Heart left ventricle (tissue), 16 donors: Measurements from ENCODE around the gene SDHC. TPM values are rescaled to one million over a fixed set of nuclear protein-coding genes. Genes with fewer than 3 reads are reported as not detected.

Experiments
- ATAC-seq, 4 donors: fragments of 200-7000 bp; cut with Tn5 transposase; one replicate each; pipeline ENCODE4 v1.9.1; 2020 to 2022; ENCODE audit warnings: moderate library complexity in 4 of 4, mild to moderate bottlenecking in 3 of 4, moderate number of reproducible peaks in 1 of 4
- DNase-seq, 5 donors: peaks; one replicate each; pipeline ENCODE4 v3.0.0-alpha.2; 2020
- H3K27ac ChIP-seq, 12 donors: fragments of 200-600 bp; sonication (generic) in 4 of 12; one replicate each; pipeline versions ENCODE4 v1.5.0 to v1.8.0; 2016 to 2022; ENCODE audit warnings: mild to moderate bottlenecking in 2 of 12
- H3K27me3 ChIP-seq, 9 donors: fragments of 200-600 bp; sonication (generic) in 2 of 9; one replicate each; pipeline versions ENCODE4 v1.5.1 to v1.8.0; 2016 to 2022; ENCODE audit warnings: mild to moderate bottlenecking in 3 of 9
- H3K36me3 ChIP-seq, 9 donors: fragments of 200-600 bp; sonication (generic) in 2 of 9; one replicate each; pipeline versions ENCODE4 v1.5.0 to v1.8.0; 2018 to 2022; ENCODE audit warnings: mild to moderate bottlenecking in 2 of 9
- H3K4me1 ChIP-seq, 12 donors: fragments of 200-600 bp; sonication (generic) in 4 of 12; one replicate each; pipeline versions ENCODE4 v1.5.0 to v1.8.0; 2016 to 2022; ENCODE audit warnings: mild to moderate bottlenecking in 3 of 12
- H3K4me3 ChIP-seq, 12 donors: fragments of 200-600 bp; sonication (generic) in 4 of 12; one replicate each; pipeline versions ENCODE4 v1.5.0 to v1.8.0; 2017 to 2022; ENCODE audit warnings: mild to moderate bottlenecking in 9 of 12, moderate library complexity in 4 of 12
- H3K9me3 ChIP-seq, 12 donors: fragments of 200-600 bp; sonication (generic) in 4 of 12; one replicate each; pipeline versions ENCODE4 v1.5.0 to v1.8.0; 2016 to 2022; ENCODE audit warnings: mild to moderate bottlenecking in 1 of 12
- CTCF ChIP-seq, 12 donors: fragments of 200-600 bp; sonication (generic) in 4 of 12; IDR thresholded peaks; one replicate each; pipeline versions ENCODE4 v1.5.0 to v1.8.0; 2018 to 2022; ENCODE audit warnings: antibody characterized with exemption in 12 of 12, mild to moderate bottlenecking in 5 of 12
- POLR2A ChIP-seq, 2 donors: fragments of 450-650 bp; IDR thresholded peaks; one replicate each; pipeline ENCODE4 v1.6.1; 2017; ENCODE audit warnings: antibody characterized with exemption in 2 of 2, mild to moderate bottlenecking in 2 of 2, moderate library complexity in 2 of 2
- WGBS, 4 donors: extraction: QIAGEN DNeasy Blood & Tissue Kit in 2 of 4; methylation state at CpG; one replicate each; pipeline versions ENCODE4 v1.1.5 to v1.1.7; 2013 to 2018; 5-methylcytosine and 5-hydroxymethylcytosine counted together
- intact Hi-C, 10 donors: fragments of 100-400 bp; cut with DNase I; formaldehyde crosslinking; loops; one replicate each; pipeline versions ENCODE4 v1.11.1 to v1.14.2; 2022
- long read RNA-seq, 3 donors: library from polyadenylated mRNA; unstranded; transcript quantifications; one replicate each; pipeline ENCODE4 v2.0.0, GENCODE V29; 2020 to 2021
- polyA plus RNA-seq, 2 donors: library from polyadenylated mRNA; stranded (reverse); fragments of 200-250 nt; gene quantifications; one replicate each; pipeline ENCODE4 v1.2.3, GENCODE V29; 2013
- total RNA-seq, 9 donors: library from RNA; depleted of rRNA in 2 of 9; stranded (reverse); fragments of >200 nt in 2 of 9; fragmentation: NEBNext Ultra II Directional in 3 of 9; extraction: Animal tissue kit (Norgen Biotek cat#: 25700) in 3 of 9; gene quantifications; one replicate each; pipeline versions ENCODE4 v1.1.0 to v1.2.4, GENCODE V29; 2016 to 2023
- donor health status: ischemic (EF 13 %, LVEDD 7.1; RV severe dilation, severe dysfunction).
- donor health status: healthy with polysubstance abuse.
- donor health status: DM: no; HTN: yes; CAD: no.
- donor health status: DM: no; HTN: no; CAD: no.
- donor health status: ischemic (EF 25% LVEDD 6.9; RV normal size, moderate dysfunction).
- donor health status: ischemic (EF 25% LVEDD 5.7; RV mildly dilated, moderate dysfunction).
- donor health status: healthy.
- donor health status: DM: yes; HTN: yes; CAD: no.
- donor health status: ischemic (EF 35%, LVEDD 5.7; RV mildly dilated, moderate dysfunction).
- donor health status: nonischemic (EF 11% LVEDD 7.7; RV severe dilation, severe dysfunction).
- donor health status: DM: yes; HTN: yes; CAD: no.
- donor health status: PGD.
- donor health status: ischemic (EF 29% LVEDD 5.4; RV normal size, mild dysfunction).
- donor health status: nonischemic (EF 23%, LVEDD 6.1; RV moderate dilation, normal function).

The SDHC gene, protein sequence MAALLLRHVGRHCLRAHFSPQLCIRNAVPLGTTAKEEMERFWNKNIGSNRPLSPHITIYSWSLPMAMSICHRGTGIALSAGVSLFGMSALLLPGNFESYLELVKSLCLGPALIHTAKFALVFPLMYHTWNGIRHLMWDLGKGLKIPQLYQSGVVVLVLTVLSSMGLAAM
- 100 to 1,000 TPM; 113 to 408 (median 314) TPM for total RNA-seq
- 100 to 1,000 TPM in 1 of 2 donors, 10 to 100 TPM in 1; 50.6 to 256 TPM for polyA plus RNA-seq
- long read RNA-seq, donor 1, full-length matches to known transcripts = 24 of 48 reads
- long read RNA-seq, donor 1, partial matches to known transcripts = 5 of 48 reads
- long read RNA-seq, donor 1, other reads (novel, unspliced or antisense) = 19 of 48 reads
- long read RNA-seq, donor 2, full-length matches to known transcripts = 98 of 126 reads
- long read RNA-seq, donor 2, partial matches to known transcripts = 16 of 126 reads
- long read RNA-seq, donor 2, other reads (novel, unspliced or antisense) = 12 of 126 reads
- long read RNA-seq, donor 3, full-length matches to known transcripts = 28 of 47 reads
- long read RNA-seq, donor 3, partial matches to known transcripts = 5 of 47 reads
- long read RNA-seq, donor 3, other reads (novel, unspliced or antisense) = 14 of 47 reads

DNA sequence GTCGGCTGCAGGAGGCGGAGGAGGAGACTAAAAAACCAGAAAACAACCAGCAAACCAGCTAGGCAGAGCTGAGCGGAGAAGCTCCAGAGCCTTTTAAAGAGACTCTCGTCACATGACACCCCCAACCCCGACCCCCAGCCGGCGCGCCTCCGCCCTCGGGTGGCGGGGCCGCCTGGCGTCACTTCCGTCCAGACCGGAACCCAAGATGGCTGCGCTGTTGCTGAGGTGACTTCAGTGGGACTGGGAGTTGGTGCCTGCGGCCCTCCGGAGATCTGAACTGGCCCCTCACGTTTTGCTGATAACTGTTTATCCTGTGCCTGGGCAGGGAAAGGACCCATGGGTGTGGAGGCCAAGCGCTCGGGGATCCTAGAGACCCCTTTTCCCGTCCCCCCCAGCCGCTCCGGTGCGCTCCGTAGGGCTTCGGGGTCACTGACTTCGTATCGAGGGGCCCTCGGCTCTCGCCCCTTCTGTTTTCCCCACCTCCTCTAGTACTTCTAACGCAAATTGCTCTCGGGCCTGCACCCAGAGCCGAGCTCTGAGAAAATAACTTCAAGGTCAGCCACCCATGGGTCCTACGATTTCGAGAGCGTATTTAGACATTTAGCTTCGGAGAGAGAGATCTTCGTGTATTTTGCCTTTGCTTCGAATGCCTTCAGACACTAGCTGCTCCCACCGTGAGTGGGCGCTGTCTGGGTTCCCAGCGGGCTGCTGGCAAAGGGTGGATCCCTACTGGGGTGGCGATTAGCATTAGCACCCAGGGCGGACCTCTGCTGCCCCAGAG is at the start of gene SDHC:
TSS of gene SDHC (plus strand) at position 181 of the 781 bp plus-strand sequence. CDS start at position 206, 25 bp downstream.
- DNase-seq = peak; percentile 90 to 95 (median 91)
- intact Hi-C loops = loop anchor here in 5 of 10 donors (2.0 to 10.0 kb wide), 5 partner anchors 50 to 90 kb away; partner anchors contain the start of genes TOMM40L (in 5 of the 5), APOA2 (in 1 of the 5) and CFAP126 (in 1 of the 5)

GRCh38 chr1:161265305-161265704 is 48.9 kb upstream of the SDHC start:
- Histone ChIP-seq H3K36me3 (no peaks in the 10 kb centered on the region), H3K27me3 (peaks cover 0 to 14% (median 3%) of the 10 kb centered on the region in 9 donors)

More for the DNA sequence above, at the start of gene SDHC:
- peak within 1 kb of the TSS; percentile 91 to 98 (median 94) for H3K27ac ChIP-seq
- H3K9me3 ChIP-seq = no peaks in the 10 kb centered on the region
- WGBS, 4 donors = 0 to 1% (median 1%) methylated on average over 37 to 45 of the region's 45 CpGs
- peak in 1 of 2 donors; percentile 72 for TF ChIP-seq POLR2A (IDR thresholded peaks at IDR 0.05)
- peak in 6 of 12 donors; percentile 11 to 29 (median 22) for TF ChIP-seq CTCF (IDR thresholded peaks at IDR 0.05)
- peaks cover 0 to 12% (median 8%) of the 10 kb centered on the region in 9 donors for H3K36me3 ChIP-seq
- peak within 1 kb of the TSS; percentile 70 to 96 (median 87) for H3K4me3 ChIP-seq
- no peaks in the 10 kb centered on the region for H3K27me3 ChIP-seq
- peaks cover 0 to 25% (median 15%) of the 10 kb centered on the region in 12 donors for H3K4me1 ChIP-seq
- ATAC-seq = peak; percentile 98 to 100 (median 99)

DNA sequence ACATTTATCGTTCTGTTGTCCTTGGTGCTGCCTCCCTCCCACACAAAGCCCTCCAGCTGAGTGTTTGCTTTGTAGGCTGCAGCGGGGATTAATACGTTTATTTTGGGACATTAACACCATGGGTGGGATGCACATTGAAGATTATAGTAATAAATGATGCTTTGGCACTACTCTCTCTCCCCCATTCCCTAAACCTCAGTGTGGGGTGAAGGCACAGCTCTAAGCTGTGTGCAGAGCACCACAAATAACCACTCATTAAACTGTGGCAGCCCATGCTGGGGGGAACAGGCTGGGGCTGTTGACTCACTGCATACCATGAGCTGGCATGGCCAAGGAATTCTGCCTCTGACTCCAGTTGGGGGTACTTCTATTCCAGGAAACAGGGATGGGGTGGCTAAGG is 48.0 kb upstream of the SDHC start:
- Histone ChIP-seq H3K9me3 (no peaks in the 10 kb centered on the region), H3K4me1 (peaks cover 0 to 14% (median 4%) of the 10 kb centered on the region in 12 donors), H3K36me3 (no peaks in the 10 kb centered on the region), H3K27ac (no peak overlapping the region), H3K27me3 (peaks cover 0 to 6% (median 0%) of the 10 kb centered on the region in 9 donors), H3K4me3 (no peak overlapping the region)
- DNase-seq (no peak), ATAC-seq (peak in 1 of 4 donors; percentile 33)
- TF ChIP-seq POLR2A (IDR thresholded peaks at IDR 0.05) (no peak), CTCF (IDR thresholded peaks at IDR 0.05) (no peak)
- intact Hi-C loops = no loop called here
- WGBS, 4 donors = 50 to 71% (median 58%) methylated on average over 3 of the region's 3 CpGs

More at GRCh38 chr1:161265305-161265704, 48.9 kb upstream of the SDHC start:
- TF ChIP-seq POLR2A (IDR thresholded peaks at IDR 0.05) (no peak), CTCF (IDR thresholded peaks at IDR 0.05) (no peak)
- H3K4me1 ChIP-seq = peaks cover 0 to 14% (median 4%) of the 10 kb centered on the region in 12 donors
- no peak overlapping the region for H3K27ac ChIP-seq
- 84 to 89% (median 86%) methylated on average over 5 of the region's 5 CpGs for WGBS, 4 donors
- no peak overlapping the region for H3K4me3 ChIP-seq
- DNase-seq = no peak
- intact Hi-C loops = no loop called here
- no peak for ATAC-seq
- H3K9me3 ChIP-seq = no peaks in the 10 kb centered on the region
